ENCODE measurements around the gene FAM216A. TPM values are rescaled to one million over a fixed set of nuclear protein-coding genes. Genes with fewer than 3 reads are reported as not detected.

FAM216A gene
- total RNA-seq (2021; ENCODE audit: unreplicated experiment), result 10.1 TPM
- 7.4 and 11.4 TPM in 2 replicates for polyA plus RNA-seq (2012)
- Bru-seq, nascent RNA, result percentile 54 among the genes with signal in this experiment
- BruChase-seq, experiment 1, labeled RNA remaining after a 6-hour chase, result percentile 43 among the genes with signal in this experiment
- percentile 47 among the genes with signal in this experiment for BruChase-seq, experiment 2, labeled RNA remaining after a 2-hour chase
- long read RNA-seq, transcript FAM216A-201 (7 exons, 1,582 nt), result major isoform, 14 of 27 reads
- long read RNA-seq, partial matches to known transcripts, result 11 of 27 reads
- long read RNA-seq, other reads (novel, unspliced or antisense), result 2 of 27 reads

GRCh38 chr12:110468214-110469048 is at the start of gene FAM216A, which contains the start of gene GPN3:
Gene FAM216A, plus strand, starts transcription at chr12:110468845. Its CDS starts 31 bp downstream, at chr12:110468876.
Gene GPN3, minus strand, starts transcription at chr12:110468257. Its CDS starts 54 bp downstream, at chr12:110468203.
- RAD21 ChIA-PET (ENCODE audit: low non-redundant PET in 1 of 2, low total read pairs in 2 of 2, uncharacterized antibody in 2 of 2, unreplicated experiment in 2 of 2), result interaction anchor here (0.5 to 1.3 kb wide), 4 partner anchors 18 to 420 kb away, joined by 3 to 5 read pairs (median 4); partner anchors contain the start of genes ARPC3 (in 1 of the 2), RAD9B (in 1 of the 2) and VPS29 (in 1 of the 2)
- no peaks in the 10 kb centered on the region for H3K27me3 ChIP-seq (ENCODE audit: insufficient read depth, low read length)
- TSS peak; percentile 75 for BruUV-seq (replicated peaks)
- no peak for TF ChIP-seq JUND (IDR thresholded peaks at IDR 0.05)
- TF ChIP-seq ZNF274 (IDR thresholded peaks at IDR 0.05; ENCODE audit: low read depth, low read length), result no peak
- no peak for TF ChIP-seq FOSL1 (IDR thresholded peaks at IDR 0.05; ENCODE audit: low read depth)
- TF ChIP-seq YY1 (IDR thresholded peaks at IDR 0.05; ENCODE audit: extremely low read depth, insufficient replicate concordance, low read depth, low read length), result peak; percentile 59
- peak; percentile 91 for TF ChIP-seq ZBTB33 (IDR thresholded peaks at IDR 0.05; ENCODE audit: extremely low read depth, insufficient replicate concordance, low read length)
- no peak; the same call in 1 of the 2 replicates for TF ChIP-seq CEBPB (IDR thresholded peaks at IDR 0.05; ENCODE audit: low read depth)
- TF ChIP-seq CTCF (IDR thresholded peaks at IDR 0.05 in 2 of 3, conservative IDR thresholded peaks at IDR 0.05 in 1 of 3; ENCODE audit: borderline replicate concordance in 1 of 3, insufficient read depth in 1 of 3, low read depth in 2 of 3, low read length in 2 of 3), result no peak
- TF ChIP-seq SRF (IDR thresholded peaks at IDR 0.05; ENCODE audit: low read depth), result no peak
- TF ChIP-seq EZH2phosphoT487 (IDR thresholded peaks at IDR 0.05; ENCODE audit: borderline replicate concordance), result no peak
- TF ChIP-seq REST (IDR thresholded peaks at IDR 0.05; ENCODE audit: low read depth), result no peak
- TF ChIP-seq ELF1 (IDR thresholded peaks at IDR 0.05; ENCODE audit: borderline replicate concordance, low read depth), result no peak; the same call in 1 of the 2 replicates
- TF ChIP-seq TCF7L2 (IDR thresholded peaks at IDR 0.05; ENCODE audit: borderline replicate concordance, extremely low read depth, insufficient read depth, insufficient read length), result peak; percentile 47
- TF ChIP-seq MAX (IDR thresholded peaks at IDR 0.05), result peak; percentile 97
- peak; percentile 88 for TF ChIP-seq SIN3A (IDR thresholded peaks at IDR 0.05; ENCODE audit: low read depth)
- no peak for TF ChIP-seq EZH2 (IDR thresholded peaks at IDR 0.05)

More at GRCh38 chr12:110468214-110469048, at the start of gene FAM216A, which contains the start of gene GPN3:
- no peak within 1 kb of the TSS for H2AFZ ChIP-seq (ENCODE audit: low read depth, low read length, poor library complexity, severe bottlenecking)
- H3K79me2 ChIP-seq (ENCODE audit: insufficient read depth, low read length), result peaks cover 21% of the 10 kb centered on the region
- ATAC-seq (peak; percentile 84), DNase-seq (ENCODE audit: low read depth, low spot score) (peak; percentile 98)
- intact Hi-C loops (cut with micrococcal nuclease), result loop anchor here (1.0 kb wide), 4 partner anchors 18 to 420 kb away; partner anchors contain the start of gene ARPC3
- H3K9ac ChIP-seq (ENCODE audit: low read length), result peak within 1 kb of the TSS; percentile 80
- H3K4me2 ChIP-seq (ENCODE audit: low read length), result peak within 1 kb of the TSS; percentile 83
- H3K4me3 ChIP-seq (replicated peaks in 1 of 2; ENCODE audit: low read depth in 1 of 2, low read length in 2 of 2), result peak within 1 kb of the TSS; percentile 85 to 86
- H3K9me3 ChIP-seq (ENCODE audit: control insufficient read depth in 1 of 2, insufficient read depth in 1 of 2, low read depth in 1 of 2, low read length in 2 of 2), result no peaks in the 10 kb centered on the region
- H3K27ac ChIP-seq (ENCODE audit: low read depth, low read length), result peak within 1 kb of the TSS; percentile 93
- no peaks in the 10 kb centered on the region for H3K9me2 ChIP-seq (ENCODE audit: insufficient read depth)
- H4K20me1 ChIP-seq (ENCODE audit: insufficient read depth), result no peaks in the 10 kb centered on the region
- POLR2A ChIA-PET, result interaction anchor here (0.6 to 2.1 kb wide), 11 partner anchors 13 to 386 kb away, joined by 3 to 15 read pairs (median 5); partner anchors contain the start of genes ARPC3, RAD9B and VPS29
- CTCF ChIA-PET, result interaction anchor here (0.6 to 3.1 kb wide), 16 partner anchors 10 to 623 kb away, joined by 3 to 57 read pairs (median 3); partner anchors contain the start of genes ARPC3, RAD9B and VPS29
- peaks cover 5 to 14% of the 10 kb centered on the region in 2 experiments; a peak in 2 of 4 replicates for H3K36me3 ChIP-seq (ENCODE audit: control insufficient read depth in 1 of 2, insufficient read depth in 2 of 2, low read length in 2 of 2)
- peaks cover 12 to 25% of the 10 kb centered on the region in 2 experiments for H3K4me1 ChIP-seq (ENCODE audit: control insufficient read depth in 1 of 2, insufficient read depth in 2 of 2, low read length in 2 of 2)
